Astrocyte (in vitro differentiated cells and primary cell): ENCODE results near the gene VEGFD.

Source experiments
- CTCF ChIP-seq: IDR thresholded peaks from 2 replicates; pipeline ENCODE4 v1.5.1; 2011; ENCODE audit warnings: low read depth, mild to moderate bottlenecking, inconsistent platforms, low read length, moderate library complexity; ENCODE audit not compliant: insufficient read depth
- EZH2 ChIP-seq: IDR thresholded peaks from 2 replicates; pipeline ENCODE4 v1.6.1; 2012; ENCODE audit warnings: mild to moderate bottlenecking, low read length, inconsistent platforms; ENCODE audit not compliant: insufficient read depth

DNA sequence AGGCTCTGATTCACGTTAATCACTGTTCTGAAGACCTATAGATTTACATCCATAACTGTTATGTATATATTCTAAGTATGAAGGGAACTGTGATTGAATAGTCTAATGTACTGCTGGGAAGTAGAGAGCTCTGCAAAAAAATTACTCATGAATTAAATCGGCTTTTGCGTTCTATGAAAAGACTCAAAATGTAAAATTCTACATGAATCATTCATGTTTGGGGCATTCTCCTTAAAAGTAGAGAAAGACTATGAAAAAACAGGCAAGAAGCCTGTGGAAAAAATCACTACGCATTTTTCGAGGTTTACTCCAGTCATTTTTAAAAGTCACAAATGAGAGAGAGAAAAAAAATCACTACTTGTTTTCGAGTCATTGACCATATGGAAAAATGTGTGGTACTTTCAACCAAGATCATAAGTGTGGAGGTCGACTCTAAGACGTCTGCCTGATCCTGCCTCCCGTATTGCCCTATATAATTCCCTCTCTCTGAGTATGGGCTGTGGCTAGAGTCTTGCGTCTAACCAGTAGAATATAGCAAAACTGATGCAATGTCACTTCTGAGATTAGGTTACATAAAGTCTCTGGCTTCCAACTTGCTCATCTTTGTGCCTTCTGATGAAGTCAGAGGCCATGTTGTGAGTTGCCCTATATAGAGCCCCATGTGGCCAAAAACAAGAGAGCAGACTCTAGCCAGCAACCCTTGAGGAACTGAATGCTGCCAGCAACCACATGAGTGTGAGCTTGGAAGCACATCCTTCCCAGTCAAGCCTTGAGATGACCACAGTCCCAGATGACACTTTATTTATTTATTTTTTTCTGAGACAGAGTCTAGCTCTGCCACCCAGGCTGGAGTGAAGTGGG, 32.1 kb upstream of the VEGFD start:
- TF ChIP-seq CTCF (no peak), EZH2 (no peak)
